Activated naive CD8-positive, alpha-beta T cell treated with anti-CD3 and anti-CD28 coated beads, Interleukin-2, amount 50 U/mL, for 24 hours (primary cell): Measurements from ENCODE around the gene HOXD8.

ENCODE experiments used
- ATAC-seq: fragments of 150-1000 bp; cut with Tn5 transposase; one replicate; pipeline ENCODE4 v1.10.0; 2021
- DNase-seq: peaks from one replicate; pipeline ENCODE4 v3.0.0; 2021
- H3K27ac Mint-ChIP-seq: one replicate; pipeline ENCODE4 v1.8.0; 2021; ENCODE audit warnings: mild to moderate bottlenecking, mixed read lengths
- H3K27me3 Mint-ChIP-seq: one replicate; pipeline ENCODE4 v1.8.0; 2021; ENCODE audit warnings: mixed read lengths
- H3K36me3 Mint-ChIP-seq: one replicate; pipeline ENCODE4 v1.8.0; 2021; ENCODE audit warnings: low read depth, mixed read lengths
- H3K4me1 Mint-ChIP-seq: one replicate; pipeline ENCODE4 v1.8.0; 2021; ENCODE audit warnings: mixed read lengths
- H3K4me3 Mint-ChIP-seq: one replicate; pipeline ENCODE4 v1.8.0; 2021; ENCODE audit warnings: mild to moderate bottlenecking, moderate library complexity, mixed read lengths
- H3K9me3 Mint-ChIP-seq: one replicate; pipeline ENCODE4 v1.8.0; 2021; ENCODE audit warnings: mixed read lengths

Gene HOXD8

GRCh38 chr2:176154576-176155252, 25.2 kb downstream of the HOXD8 start:
- Mint-ChIP-seq H3K27me3 (peaks cover 86% of the 10 kb centered on the region), H3K9me3 (no peaks in the 10 kb centered on the region), H3K4me1 (peaks cover 15% of the 10 kb centered on the region), H3K27ac (no peak overlapping the region), H3K36me3 (no peaks in the 10 kb centered on the region), H3K4me3 (no peak overlapping the region)
- no peak for DNase-seq
- no peak for ATAC-seq

DNA sequence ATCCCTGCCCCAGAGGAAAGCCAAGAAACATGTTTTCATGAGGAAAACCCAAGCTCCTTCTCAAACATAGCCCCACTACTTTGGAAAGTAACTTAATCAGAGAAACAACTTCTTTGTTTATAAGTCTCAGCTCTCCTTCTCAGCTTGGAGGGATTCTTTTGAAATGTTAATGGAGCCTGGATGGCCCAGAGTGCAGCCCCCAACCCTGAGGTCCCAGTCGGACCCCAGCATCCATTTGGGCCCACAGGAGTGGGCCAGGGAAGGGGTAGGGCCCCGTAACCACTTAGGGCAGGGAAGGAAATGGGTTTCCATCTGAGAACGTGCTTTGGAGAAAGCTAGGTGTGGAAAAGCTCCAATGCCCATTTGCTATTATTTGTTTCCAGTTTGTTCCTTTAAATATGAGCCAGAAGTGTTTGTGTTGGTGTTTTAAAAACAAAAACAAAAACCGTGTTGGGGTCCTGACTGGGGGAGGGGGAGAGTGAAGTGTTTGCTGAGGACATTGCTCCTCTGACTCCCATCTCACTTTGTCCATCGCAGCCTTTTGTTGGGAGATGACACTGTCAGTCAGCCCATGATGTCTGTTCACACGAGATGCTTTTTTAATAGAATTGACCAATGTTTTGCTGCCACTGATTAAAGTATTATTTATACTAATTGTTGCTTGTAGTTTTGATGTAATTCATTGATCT, 26.0 kb downstream of the HOXD8 start:
- DNase-seq (no peak), ATAC-seq (no peak)
- no peak overlapping the region for H3K4me3 Mint-ChIP-seq
- H3K36me3 Mint-ChIP-seq: no peaks in the 10 kb centered on the region
- no peak overlapping the region for H3K27ac Mint-ChIP-seq
- peaks cover 85% of the 10 kb centered on the region for H3K27me3 Mint-ChIP-seq
- peaks cover 15% of the 10 kb centered on the region for H3K4me1 Mint-ChIP-seq
- no peaks in the 10 kb centered on the region for H3K9me3 Mint-ChIP-seq

- H3K27ac Mint-ChIP-seq: no peak overlapping the region
Observed at GRCh38 chr2:176156301-176156806, 26.8 kb downstream of the HOXD8 start.

GRCh38 chr2:176156807-176157498, 27.4 kb downstream of the HOXD8 start, which contains the start of gene HOXD3:
HOXD3 (plus strand) TSS chr2:176157307; CDS start chr2:176169115, 11,808 bp downstream.
- no peak for ATAC-seq
- H3K27ac Mint-ChIP-seq: peak within 1 kb of the TSS; percentile 27
- no peak for DNase-seq
- no peaks in the 10 kb centered on the region for H3K36me3 Mint-ChIP-seq
- H3K4me3 Mint-ChIP-seq: peak within 1 kb of the TSS; percentile 52
- H3K9me3 Mint-ChIP-seq: no peaks in the 10 kb centered on the region
- H3K4me1 Mint-ChIP-seq: peaks cover 15% of the 10 kb centered on the region
- peaks cover 86% of the 10 kb centered on the region for H3K27me3 Mint-ChIP-seq

More at GRCh38 chr2:176156301-176156806, 26.8 kb downstream of the HOXD8 start:
- Mint-ChIP-seq H3K27me3 (peaks cover 84% of the 10 kb centered on the region), H3K9me3 (no peaks in the 10 kb centered on the region), H3K36me3 (no peaks in the 10 kb centered on the region), H3K4me3 (no peak overlapping the region), H3K4me1 (peaks cover 15% of the 10 kb centered on the region)
- DNase-seq: no peak
- no peak for ATAC-seq

DNA sequence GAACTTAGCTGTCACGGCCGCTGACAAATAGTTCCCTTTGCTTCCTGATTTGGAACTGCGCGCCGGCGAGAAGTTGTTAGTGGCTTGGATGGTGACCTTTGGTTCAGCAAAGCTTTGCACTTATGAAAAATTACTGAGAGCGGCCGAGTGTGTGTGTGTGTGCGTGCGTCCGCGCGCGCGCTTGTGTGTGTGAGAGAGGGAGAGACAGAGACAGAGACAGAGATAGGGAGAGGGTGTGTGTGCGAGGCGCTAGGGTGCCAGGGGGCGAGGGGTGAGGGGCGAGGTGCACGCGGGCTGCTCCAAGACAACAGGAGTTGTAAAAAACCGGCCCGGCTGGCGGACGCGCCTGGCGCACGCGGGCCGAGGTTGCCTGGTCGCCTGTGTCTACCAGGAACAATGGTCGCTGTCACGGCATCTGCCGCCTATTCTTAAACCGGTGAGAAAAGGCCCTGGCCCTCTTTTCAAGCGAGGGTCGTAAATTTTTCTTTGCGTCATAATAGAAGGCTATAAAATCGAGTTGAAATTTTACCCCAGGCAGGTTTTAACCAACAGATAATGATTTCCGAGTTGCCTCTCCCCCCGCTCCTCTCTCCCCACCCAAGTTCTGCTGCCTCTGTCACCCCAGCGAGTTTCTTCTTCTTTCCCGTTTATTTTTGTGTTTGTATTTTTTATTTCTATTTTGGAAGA, 28.1 kb downstream of the HOXD8 start:
- Mint-ChIP-seq H3K27ac (peak overlapping the region; percentile 27), H3K9me3 (no peaks in the 10 kb centered on the region), H3K4me3 (peak overlapping the region; percentile 52), H3K36me3 (no peaks in the 10 kb centered on the region), H3K4me1 (peaks cover 12% of the 10 kb centered on the region), H3K27me3 (peaks cover 87% of the 10 kb centered on the region)
- ATAC-seq (no peak), DNase-seq (no peak)

- Mint-ChIP-seq H3K4me1 (peaks cover 12% of the 10 kb centered on the region), H3K36me3 (no peaks in the 10 kb centered on the region), H3K27ac (peak overlapping the region; percentile 27), H3K9me3 (no peaks in the 10 kb centered on the region), H3K27me3 (peaks cover 86% of the 10 kb centered on the region), H3K4me3 (no peak overlapping the region)
- DNase-seq: no peak
- no peak for ATAC-seq
Observed at GRCh38 chr2:176158186-176158591, 28.7 kb downstream of the HOXD8 start.

DNA sequence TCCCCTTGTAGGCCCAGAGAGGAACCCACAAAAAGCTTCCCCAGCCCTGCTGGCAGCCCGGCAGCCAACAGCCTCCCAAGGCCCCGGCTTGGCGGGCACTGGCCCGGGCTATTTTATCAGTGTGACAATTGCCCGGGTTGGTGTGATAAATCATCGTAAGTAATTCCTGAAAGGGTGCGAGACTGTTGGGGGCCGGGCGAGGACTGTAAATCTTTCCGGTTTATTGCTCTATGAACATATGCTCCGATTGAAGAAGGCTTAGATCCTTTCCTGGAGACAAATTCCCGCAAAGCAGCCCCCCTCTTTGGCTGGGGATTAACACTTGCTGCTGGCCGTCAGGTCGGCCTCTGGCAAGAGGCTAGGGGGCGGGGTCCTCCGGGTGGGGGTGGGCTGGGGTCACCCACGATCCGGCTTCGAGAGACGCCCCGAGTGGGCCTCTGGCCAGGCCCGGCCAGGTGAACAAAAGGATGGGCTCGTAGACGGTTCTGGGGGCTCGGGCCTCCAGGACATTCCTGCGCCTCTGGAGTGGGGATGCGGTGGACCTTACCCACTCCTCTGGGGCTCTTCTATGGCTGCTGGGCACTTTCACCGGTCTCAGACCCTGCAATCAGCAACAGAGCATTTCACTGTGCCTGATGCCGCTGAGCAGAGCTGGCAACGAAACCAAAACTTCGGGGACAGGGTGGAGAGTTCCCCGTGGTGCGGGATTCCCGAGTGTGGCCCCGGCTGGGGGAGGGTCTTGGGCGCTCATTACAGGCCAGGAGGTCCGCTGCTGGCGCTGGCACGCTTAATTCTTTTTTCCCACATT, 29.6 kb downstream of the HOXD8 start:
- no peak for DNase-seq
- Mint-ChIP-seq H3K27me3 (peaks cover 86% of the 10 kb centered on the region), H3K36me3 (no peaks in the 10 kb centered on the region), H3K27ac (no peak overlapping the region), H3K4me3 (no peak overlapping the region), H3K4me1 (peaks cover 12% of the 10 kb centered on the region), H3K9me3 (peaks cover 5% of the 10 kb centered on the region)
- ATAC-seq: no peak

GRCh38 chr2:176159663-176160250, 30.3 kb downstream of the HOXD8 start:
- Mint-ChIP-seq H3K4me1 (peaks cover 12% of the 10 kb centered on the region), H3K27ac (no peak overlapping the region), H3K27me3 (peaks cover 86% of the 10 kb centered on the region), H3K36me3 (no peaks in the 10 kb centered on the region), H3K4me3 (no peak overlapping the region), H3K9me3 (peaks cover 7% of the 10 kb centered on the region)
- ATAC-seq (no peak), DNase-seq (no peak)

- Mint-ChIP-seq H3K9me3 (peaks cover 7% of the 10 kb centered on the region), H3K4me1 (peaks cover 12% of the 10 kb centered on the region), H3K4me3 (no peak overlapping the region), H3K36me3 (no peaks in the 10 kb centered on the region), H3K27me3 (peaks cover 88% of the 10 kb centered on the region), H3K27ac (no peak overlapping the region)
- ATAC-seq (no peak), DNase-seq (no peak)
Observed at GRCh38 chr2:176160251-176160985, 30.9 kb downstream of the HOXD8 start.

DNA sequence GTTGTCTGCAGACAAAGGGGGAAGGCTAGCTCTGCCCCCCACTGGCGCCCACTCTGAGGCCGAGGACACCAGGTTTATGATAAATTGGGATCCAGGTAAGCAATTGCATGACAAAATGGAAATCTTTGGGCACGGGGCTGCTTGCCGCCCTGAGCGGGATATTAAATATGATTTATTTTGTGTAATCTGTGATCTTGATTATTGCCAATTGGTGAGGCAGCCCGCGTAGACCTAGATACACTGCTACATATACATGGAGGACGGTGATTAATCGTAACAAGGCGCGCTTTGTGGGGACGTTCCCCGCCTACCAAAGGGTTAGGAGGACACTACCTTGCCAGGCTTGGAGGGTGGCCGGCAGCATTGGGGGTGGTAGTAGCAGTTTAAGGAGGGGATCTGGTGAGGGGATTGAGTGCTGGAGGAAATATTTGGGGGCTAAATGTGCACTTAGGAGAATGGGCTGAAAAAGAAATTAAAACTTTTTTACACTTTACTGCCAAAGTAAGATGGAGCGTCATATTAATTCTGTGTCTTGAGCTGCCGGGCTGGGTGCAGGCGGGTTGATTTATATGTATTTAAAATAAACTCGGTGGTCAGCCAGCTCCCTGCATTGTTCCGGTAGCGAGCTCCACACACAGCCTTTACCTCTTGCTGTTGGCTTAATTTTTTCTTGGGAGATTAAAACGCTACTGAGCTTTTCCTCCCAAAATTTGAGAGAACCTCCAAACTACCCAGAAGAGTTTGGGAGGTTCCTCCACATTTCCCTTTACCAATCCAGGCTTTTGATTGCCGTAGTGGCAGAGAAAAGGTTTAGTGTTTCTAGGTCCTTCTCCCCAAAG, 31.7 kb downstream of the HOXD8 start:
- H3K36me3 Mint-ChIP-seq: no peaks in the 10 kb centered on the region
- H3K4me3 Mint-ChIP-seq: no peak overlapping the region
- H3K4me1 Mint-ChIP-seq: peaks cover 12% of the 10 kb centered on the region
- no peak for ATAC-seq
- H3K27ac Mint-ChIP-seq: no peak overlapping the region
- H3K9me3 Mint-ChIP-seq: peaks cover 7% of the 10 kb centered on the region
- H3K27me3 Mint-ChIP-seq: peaks cover 88% of the 10 kb centered on the region
- no peak for DNase-seq

GRCh38 chr2:176161825-176162626, 32.5 kb downstream of the HOXD8 start:
- DNase-seq (no peak), ATAC-seq (no peak)
- peaks cover 12% of the 10 kb centered on the region for H3K4me1 Mint-ChIP-seq
- peaks cover 88% of the 10 kb centered on the region for H3K27me3 Mint-ChIP-seq
- no peaks in the 10 kb centered on the region for H3K36me3 Mint-ChIP-seq
- no peak overlapping the region for H3K4me3 Mint-ChIP-seq
- H3K27ac Mint-ChIP-seq: no peak overlapping the region
- peaks cover 7% of the 10 kb centered on the region for H3K9me3 Mint-ChIP-seq
